ENCODE results near the gene TBC1D4.

TBC1D4 gene

GRCh38 chr13:75485286-75486062 lies 3.5 kb upstream of the TBC1D4 start:
- no peak for DNase-seq (ENCODE audit: low spot score)

GRCh38 chr13:75482820-75483079 lies 781 bp upstream of the TBC1D4 start:
- no peak for DNase-seq (ENCODE audit: low spot score)

- peak; percentile 19 for DNase-seq (ENCODE audit: low spot score)
Measured at GRCh38 chr13:75481176-75482069, 546 bp downstream of the TBC1D4 start.

- DNase-seq (ENCODE audit: low spot score), result peak; percentile 38
Measured at GRCh38 chr13:75480671-75481175, 1.2 kb downstream of the TBC1D4 start.

- no peak for DNase-seq (ENCODE audit: low spot score)
Measured at GRCh38 chr13:75479102-75479740, 2.7 kb downstream of the TBC1D4 start.

GRCh38 chr13:75478659-75479058 lies 3.3 kb downstream of the TBC1D4 start:
- no peak for DNase-seq (ENCODE audit: low spot score)

GRCh38 chr13:75474956-75475355 lies 7.0 kb downstream of the TBC1D4 start:
- no peak for DNase-seq (ENCODE audit: low spot score)

GRCh38 chr13:75473468-75473867 lies 8.5 kb downstream of the TBC1D4 start:
- DNase-seq (ENCODE audit: low spot score), result no peak

- DNase-seq (ENCODE audit: low spot score), result no peak
Measured at GRCh38 chr13:75470676-75471075, 11.3 kb downstream of the TBC1D4 start.

GRCh38 chr13:75469047-75469446 lies 12.9 kb downstream of the TBC1D4 start:
- no peak for DNase-seq (ENCODE audit: low spot score)

- DNase-seq (ENCODE audit: low spot score), result no peak
Measured at GRCh38 chr13:75468602-75469001, 13.4 kb downstream of the TBC1D4 start.

- DNase-seq (ENCODE audit: low spot score), result no peak
Measured at GRCh38 chr13:75468098-75468497, 13.9 kb downstream of the TBC1D4 start.

GRCh38 chr13:75467040-75467728 lies 14.8 kb downstream of the TBC1D4 start:
- DNase-seq (ENCODE audit: low spot score), result no peak

- no peak for DNase-seq (ENCODE audit: low spot score)
Measured at GRCh38 chr13:75465236-75465635, 16.7 kb downstream of the TBC1D4 start.

GRCh38 chr13:75461314-75461713 lies 20.7 kb downstream of the TBC1D4 start:
- no peak for DNase-seq (ENCODE audit: low spot score)

GRCh38 chr13:75460644-75461043 lies 21.3 kb downstream of the TBC1D4 start:
- DNase-seq (ENCODE audit: low spot score), result no peak

- no peak for DNase-seq (ENCODE audit: low spot score)
Measured at GRCh38 chr13:75458696-75459422, 23.1 kb downstream of the TBC1D4 start.

GRCh38 chr13:75455962-75456361 lies 26.0 kb downstream of the TBC1D4 start:
- no peak for DNase-seq (ENCODE audit: low spot score)

GRCh38 chr13:75454497-75454896 lies 27.5 kb downstream of the TBC1D4 start:
- DNase-seq (ENCODE audit: low spot score), result no peak

GRCh38 chr13:75452564-75452963 lies 29.4 kb downstream of the TBC1D4 start:
- no peak for DNase-seq (ENCODE audit: low spot score)

- DNase-seq (ENCODE audit: low spot score), result no peak
Measured at GRCh38 chr13:75447493-75447892, 34.5 kb downstream of the TBC1D4 start.
